ENCODE measurements around the gene SPDYC.
"Not testable (repeated sequence)": the region's sequence is repeated elsewhere in the genome, so short reads cannot be mapped to it uniquely, and the experiment has no call there.

SPDYC gene

GRCh38 chr11:65134240-65134951 lies 35.6 kb upstream of the SPDYC start, which contains the start of gene SYVN1:
SYVN1 (minus strand) TSS chr11:65134519; CDS start chr11:65133601, 918 bp downstream.
- peak; percentile 88 for DNase-seq (ENCODE audit: low read depth)

DNA sequence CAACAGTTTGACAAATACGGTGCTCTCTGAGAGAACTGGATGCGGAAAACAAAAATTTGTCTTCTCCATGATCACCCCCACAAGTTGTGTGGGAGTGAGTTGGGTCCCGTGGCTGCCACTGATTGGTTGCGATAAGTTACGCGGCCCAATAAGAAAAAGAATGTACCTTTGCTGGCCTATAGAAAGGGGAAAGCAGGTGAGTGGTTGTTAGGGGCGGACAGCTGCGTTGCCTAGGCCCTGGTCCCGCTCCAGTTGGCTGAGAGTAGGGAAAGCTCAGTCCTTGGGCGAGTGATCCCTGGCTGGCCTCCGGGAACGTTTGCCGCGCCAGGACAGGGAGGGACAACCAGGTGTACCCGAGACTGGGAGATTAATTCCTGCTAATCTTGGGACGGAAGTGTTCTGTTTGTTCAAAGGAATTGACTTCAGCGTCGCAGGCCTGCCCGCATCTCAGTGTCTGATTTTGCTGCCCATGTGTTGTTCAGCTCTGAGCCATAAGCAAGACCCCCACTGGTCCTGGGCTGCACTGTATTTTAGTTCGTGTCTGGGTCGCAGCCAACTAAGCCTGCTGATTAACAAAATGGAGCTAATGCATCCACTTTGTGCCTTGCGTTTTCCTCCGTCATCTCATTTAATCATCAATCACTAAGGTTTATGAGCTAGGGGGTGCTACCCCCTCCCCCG lies 34.9 kb upstream of the SPDYC start:
- peak; percentile 77 for DNase-seq (ENCODE audit: low read depth)

DNA sequence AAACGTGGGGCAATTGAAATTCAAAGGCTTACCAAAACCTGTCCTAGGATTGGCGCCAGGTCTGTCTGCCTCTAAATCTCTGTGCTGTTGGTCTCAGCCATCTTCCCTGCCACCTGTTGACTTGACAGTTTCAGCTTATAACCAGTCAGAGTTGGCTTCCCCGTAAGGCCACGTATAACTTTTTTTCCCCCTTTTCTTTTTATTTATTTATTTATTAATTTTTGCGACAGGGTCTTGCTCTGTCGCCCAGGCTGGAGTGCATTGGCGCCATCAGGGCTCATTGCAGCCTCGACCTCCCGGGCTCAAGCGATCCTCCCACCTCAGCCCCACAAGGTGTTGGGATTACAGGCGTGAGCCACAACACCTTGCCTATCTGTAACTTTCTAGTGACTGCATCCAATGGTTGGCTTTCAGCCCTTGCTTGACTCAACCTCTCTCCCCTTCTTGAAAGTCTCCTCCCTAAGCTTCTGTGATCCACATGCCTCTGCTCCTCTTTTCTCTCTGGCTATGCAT lies 34.3 kb upstream of the SPDYC start:
- no peak for DNase-seq (ENCODE audit: low read depth)

GRCh38 chr11:65136515-65137096 lies 33.4 kb upstream of the SPDYC start:
- DNase-seq (ENCODE audit: low read depth) = no peak

DNA sequence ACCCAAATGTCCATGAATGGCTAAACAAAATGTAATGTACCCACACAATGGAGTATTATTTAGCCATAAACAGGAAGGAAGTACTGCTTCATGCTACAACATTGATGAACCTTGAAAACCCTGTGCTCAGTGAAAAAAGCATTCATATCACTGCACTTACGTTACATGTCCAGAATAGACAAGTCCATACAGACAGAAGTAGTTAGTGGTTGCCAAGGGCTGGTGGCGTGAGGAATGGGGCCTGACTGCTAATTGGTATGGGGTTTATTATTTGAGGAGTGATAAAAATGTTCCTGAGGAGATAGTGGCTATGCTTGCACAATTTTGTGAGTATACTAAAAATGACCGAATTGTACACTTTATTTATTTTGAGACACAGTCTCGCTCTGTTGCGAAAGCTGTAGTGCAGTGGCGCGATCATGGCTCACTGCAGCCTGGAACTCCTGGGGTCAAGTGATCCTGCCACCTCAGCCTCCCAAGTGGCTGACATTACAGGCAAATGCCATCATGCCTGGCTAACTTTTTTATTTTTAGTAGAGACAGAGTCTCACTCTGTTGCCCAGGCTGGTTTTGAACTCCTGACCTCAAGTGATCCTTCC lies 28.0 kb upstream of the SPDYC start:
- no peak for DNase-seq (ENCODE audit: low read depth)

- DNase-seq (ENCODE audit: low read depth) = no peak
These were observed 22.5 kb upstream of the SPDYC start for GRCh38 chr11:65147352-65148075.

DNA sequence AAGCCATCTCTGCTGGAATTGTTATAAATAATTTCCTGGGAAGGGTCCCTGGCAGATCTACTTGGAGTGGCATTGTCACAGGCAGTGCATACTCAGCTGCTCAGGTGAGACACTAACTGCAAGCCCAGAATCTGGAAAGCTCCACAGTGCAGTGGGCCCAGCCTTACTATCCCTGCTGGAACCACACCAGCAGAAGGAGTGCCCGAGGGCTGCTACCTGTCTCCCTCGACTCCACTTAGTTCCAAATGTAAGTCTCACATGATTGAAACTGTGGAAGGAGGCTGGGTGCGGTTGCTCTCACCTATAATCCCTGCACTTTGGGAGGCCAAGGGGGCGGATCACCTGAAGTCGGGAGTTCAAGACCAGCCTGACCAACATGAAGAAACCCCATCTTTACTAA lies 21.4 kb upstream of the SPDYC start:
- DNase-seq (ENCODE audit: low read depth) = no peak

- not testable (repeated sequence) for DNase-seq (ENCODE audit: low read depth)
These were observed 19.9 kb upstream of the SPDYC start for GRCh38 chr11:65150131-65150508.

DNA sequence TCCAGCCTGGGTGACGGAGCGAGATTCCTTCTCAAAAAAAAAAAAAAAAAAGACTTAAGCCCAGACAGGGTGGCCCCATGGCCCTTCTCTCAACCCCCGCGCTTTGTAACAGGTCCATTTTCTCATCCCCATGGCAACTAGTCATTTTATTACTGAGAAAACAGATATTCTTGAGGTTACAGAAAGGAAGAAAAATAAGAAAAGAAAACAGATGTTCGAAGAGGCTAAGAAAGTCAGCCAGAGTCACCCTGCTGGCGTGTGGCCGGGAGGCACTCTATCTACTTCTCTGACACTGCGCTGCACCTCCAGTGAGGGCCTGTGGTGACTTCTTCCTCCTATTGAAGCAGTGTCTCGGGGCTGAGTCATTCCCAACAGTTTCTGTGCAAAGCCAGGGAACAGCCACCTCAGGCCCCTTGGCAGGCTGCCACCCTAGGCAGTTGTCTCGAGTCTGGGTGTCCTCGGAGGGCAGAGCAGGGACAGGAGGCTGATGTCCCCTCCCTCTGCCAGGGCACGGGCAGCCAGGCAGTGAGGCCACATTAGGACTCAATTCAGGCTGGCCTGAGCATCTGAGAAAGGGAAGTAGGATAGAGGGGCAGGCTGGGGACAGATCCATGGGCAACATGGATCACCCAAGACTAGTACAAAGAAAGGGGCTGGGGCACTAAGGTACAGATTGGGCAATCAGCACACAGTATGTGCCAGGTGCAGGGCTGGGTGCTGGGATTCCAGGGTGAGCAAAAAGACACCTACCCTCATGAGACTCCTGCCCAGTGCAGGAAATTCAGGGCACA lies 19.3 kb upstream of the SPDYC start:
- no peak for DNase-seq (ENCODE audit: low read depth)

- no peak for DNase-seq (ENCODE audit: low read depth)
These were observed 18.6 kb upstream of the SPDYC start for GRCh38 chr11:65151331-65151899.

- DNase-seq (ENCODE audit: low read depth) = no peak
These were observed 17.9 kb upstream of the SPDYC start for GRCh38 chr11:65152122-65152521.

- DNase-seq (ENCODE audit: low read depth) = no peak
These were observed 13.8 kb upstream of the SPDYC start for GRCh38 chr11:65156256-65156655.

DNA sequence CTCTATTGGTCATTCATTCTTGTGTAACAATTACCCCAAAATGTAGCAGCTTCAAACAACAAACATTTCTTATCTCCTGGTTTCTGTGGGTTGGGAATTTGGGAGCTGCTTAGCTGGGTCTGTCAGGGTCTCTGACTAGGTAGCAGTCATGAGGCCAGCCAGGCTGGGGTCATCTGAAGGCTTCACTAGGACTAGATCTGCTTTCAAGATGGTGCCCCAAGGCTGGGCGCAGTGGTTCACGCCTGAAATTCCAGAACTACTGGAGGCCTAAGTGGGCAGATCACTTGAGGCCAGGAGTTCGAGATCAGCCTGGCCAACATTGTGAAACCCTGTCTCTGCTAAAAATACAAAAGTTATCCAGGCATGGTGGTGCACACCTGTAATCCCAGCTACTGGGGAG lies 13.1 kb upstream of the SPDYC start:
- no peak for DNase-seq (ENCODE audit: low read depth)

- no peak for DNase-seq (ENCODE audit: low read depth)
These were observed 12.7 kb upstream of the SPDYC start for GRCh38 chr11:65157336-65157735.

GRCh38 chr11:65159012-65159411 lies 11.0 kb upstream of the SPDYC start:
- DNase-seq (ENCODE audit: low read depth) = no peak

- DNase-seq (ENCODE audit: low read depth) = no peak
These were observed 9.4 kb upstream of the SPDYC start for GRCh38 chr11:65160643-65161042.

DNA sequence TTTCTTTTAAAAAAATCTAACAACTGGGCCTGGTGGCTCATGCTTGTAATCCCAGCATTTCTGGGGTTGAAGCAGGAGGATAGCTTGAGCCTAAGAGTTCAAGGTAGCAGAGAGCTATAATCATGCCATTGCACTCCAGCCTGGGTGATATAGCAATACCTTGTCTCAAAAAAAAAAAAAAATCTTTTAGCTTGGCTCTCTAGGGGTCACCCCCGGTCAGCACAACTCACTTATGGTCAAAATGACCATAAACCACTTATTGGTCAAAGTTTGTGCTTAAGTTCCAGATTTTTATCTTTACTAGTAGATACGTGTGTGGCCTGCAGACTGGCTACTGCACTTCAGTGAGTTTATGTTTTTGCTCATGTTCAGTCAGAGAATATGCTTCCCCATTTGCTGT lies 6.3 kb upstream of the SPDYC start:
- DNase-seq (ENCODE audit: low read depth) = no peak

DNA sequence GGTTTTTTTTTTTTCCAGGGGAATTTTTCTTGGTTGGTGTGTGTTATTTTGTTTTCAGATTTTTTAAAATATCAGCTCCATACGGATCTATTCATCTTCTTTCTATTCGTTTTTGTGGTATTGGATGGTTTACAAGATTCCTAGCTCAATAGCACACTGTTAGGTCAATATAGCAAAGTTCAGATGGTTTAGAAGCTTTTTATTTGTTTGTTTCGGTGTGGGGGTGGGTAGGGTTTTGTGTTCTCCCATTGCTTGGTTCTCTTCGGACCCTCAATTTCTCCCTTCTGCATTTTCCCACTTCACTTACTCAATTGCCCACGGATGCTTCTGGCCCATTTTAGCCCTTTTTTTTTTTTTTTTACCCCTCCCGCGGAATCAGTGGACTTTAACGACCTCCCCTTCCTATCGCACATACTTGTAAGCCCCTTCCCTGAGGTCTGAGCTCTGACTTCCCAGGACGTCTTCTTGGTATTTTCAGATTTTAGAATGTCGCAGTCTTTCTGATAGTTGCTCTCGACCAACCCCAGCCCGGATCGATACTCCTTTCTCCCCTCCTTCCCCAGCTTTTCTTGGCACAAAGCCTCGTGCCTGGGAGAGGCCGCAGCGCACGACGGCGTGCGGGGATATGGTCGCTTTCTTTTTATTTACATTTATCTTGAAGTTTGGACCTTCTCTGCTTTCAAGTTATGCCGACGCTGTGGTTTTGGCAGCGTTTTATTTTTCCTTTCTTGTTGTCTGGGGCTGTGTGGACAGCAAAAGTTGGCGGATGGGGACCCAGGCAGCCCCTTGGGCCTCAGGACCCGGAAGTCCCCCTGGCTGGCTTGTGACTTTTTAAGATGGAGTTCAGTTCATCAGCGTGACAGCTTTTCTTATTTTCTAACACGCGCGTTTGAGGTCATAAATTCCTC lies 4.4 kb upstream of the SPDYC start:
- DNase-seq (ENCODE audit: low read depth) = no peak

DNA sequence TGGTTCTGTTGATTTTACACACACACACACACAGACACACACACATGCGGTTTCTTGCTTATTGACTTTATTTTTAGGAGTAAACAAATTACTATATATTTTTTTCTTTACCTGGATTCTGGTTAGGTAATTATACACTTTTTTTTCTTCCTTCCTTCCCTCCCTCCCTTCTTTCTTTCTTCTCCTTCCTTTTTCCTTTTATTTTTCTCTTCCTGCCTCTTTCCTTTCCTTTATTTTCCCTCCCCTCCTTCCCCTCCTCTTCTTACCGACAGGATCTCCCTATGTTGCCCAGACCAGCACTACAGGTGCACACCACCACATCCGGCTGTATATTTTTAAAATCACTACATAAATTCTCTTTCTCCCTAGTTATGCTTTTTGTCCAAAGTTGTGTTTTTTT lies 3.1 kb upstream of the SPDYC start:
- DNase-seq (ENCODE audit: low read depth) = no peak

GRCh38 chr11:65167656-65168055 lies 2.4 kb upstream of the SPDYC start:
- DNase-seq (ENCODE audit: low read depth) = no peak
